IPS DF 4.7 (cell line): ENCODE data around the gene PAX5.
"Not testable (repeated sequence)": the region's sequence is repeated elsewhere in the genome, so short reads cannot be mapped to it uniquely, and the experiment has no call there.

ENCODE experiments used
- DNase-seq: peaks from one replicate; pipeline ENCODE4 v3.0.0-alpha.2; 2013; ENCODE audit warnings: low spot score; ENCODE audit errors: extremely low read depth

Gene PAX5

DNA sequence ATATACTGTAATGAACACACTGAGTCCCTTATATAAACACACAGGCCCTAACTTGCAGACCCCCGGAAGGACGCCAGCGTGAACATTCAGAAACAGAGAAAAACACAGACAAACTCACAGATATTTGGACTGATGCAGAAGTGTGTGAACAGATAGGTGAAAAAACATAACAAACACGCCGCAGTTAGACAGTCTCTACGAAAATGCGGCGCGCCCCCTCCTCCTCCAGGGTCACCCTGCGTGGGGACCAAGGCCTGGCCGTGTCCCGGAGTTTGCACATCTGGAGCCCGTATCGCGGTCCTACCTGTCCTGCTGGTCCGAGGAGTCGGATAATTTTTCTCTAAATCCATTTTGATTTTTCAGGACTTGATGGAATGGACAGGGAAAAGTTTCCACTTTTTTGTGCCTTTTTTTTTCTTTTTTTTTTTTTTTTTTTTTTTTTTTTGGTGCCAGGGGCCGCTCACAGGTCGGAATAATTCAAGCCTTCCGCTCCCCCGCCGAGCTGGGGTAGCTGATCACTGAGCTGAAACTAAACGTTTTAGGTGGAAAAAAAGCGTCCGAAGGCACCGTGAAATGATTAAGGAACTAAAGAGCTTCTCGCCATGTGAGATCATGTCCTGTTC is at the start of gene PAX5:
Gene PAX5, minus strand, starts transcription at position 587 of the 623 bp plus-strand sequence. Its CDS starts 237 bp downstream, at position 350.
- DNase-seq, result no peak

DNA sequence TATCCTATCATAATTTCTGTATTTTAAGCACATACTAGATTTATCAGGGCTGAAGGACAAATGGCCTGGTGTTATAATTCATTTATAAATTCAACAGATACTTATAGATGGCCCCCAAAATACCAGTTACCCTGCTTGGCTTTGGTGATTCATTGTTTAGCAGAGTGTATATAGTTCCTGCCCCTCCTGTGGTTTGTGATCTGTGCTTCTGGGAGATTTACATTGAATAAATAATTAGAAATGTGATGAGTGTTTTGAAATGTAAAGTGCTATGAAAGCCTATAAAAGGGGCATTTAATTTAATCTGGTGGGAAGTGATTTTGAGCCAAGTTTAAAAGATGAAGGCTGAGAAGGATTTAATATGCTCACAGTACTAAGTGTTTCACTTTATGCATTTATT is 49.6 kb upstream of the PAX5 start:
- no peak for DNase-seq

- no peak for DNase-seq
These were observed 48.2 kb upstream of the PAX5 start for GRCh38 chr9:37082214-37082765.

DNA sequence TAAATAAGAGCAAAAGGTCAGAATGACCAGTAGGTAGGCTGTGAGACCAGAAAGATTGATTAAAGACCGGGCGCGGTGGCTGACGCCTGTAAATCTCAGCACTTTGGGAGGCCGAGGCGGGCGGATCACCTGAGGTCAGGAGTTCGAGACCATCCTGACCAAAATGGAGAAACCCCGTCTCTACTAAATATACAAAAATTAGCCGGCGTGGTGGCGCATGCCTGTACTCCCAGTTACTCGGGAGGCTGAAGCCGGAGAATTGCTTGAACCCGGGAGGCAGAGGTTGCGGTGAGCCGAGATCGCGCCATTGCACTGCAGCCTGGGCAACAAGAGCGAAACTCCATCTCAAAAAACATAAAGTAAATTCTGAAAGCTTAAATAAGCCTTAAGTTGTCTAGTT is 47.4 kb upstream of the PAX5 start:
- DNase-seq, result not testable (repeated sequence)

GRCh38 chr9:37080165-37080628 is 46.1 kb upstream of the PAX5 start:
- not testable (repeated sequence) for DNase-seq

- peak; percentile 81 for DNase-seq
These were observed 45.5 kb upstream of the PAX5 start for GRCh38 chr9:37079370-37080164.

GRCh38 chr9:37074790-37075189 is 40.7 kb upstream of the PAX5 start:
- DNase-seq, result not testable (repeated sequence)

GRCh38 chr9:37066139-37066725 is 32.2 kb upstream of the PAX5 start:
- no peak for DNase-seq

GRCh38 chr9:37062336-37062735 is 28.3 kb upstream of the PAX5 start:
- no peak for DNase-seq

DNA sequence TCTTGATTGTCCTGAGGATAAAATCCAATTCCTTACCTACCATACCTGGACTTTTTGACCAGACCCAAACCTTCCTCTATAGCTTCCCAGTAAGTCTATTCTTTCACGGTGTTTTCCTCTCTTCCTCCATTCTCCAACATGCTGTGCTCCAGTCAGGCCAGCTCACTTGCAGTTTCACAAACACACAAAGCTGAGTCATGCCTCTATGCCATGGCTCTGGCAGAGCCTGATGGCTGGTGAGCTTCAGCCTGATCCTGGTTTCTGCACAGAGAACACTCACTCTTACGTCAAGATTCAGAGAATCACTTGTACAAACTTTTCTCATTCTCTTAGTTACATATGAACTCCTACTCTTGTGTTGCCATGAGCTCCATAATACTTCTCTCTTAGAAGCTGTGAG is 27.7 kb upstream of the PAX5 start:
- no peak for DNase-seq

DNA sequence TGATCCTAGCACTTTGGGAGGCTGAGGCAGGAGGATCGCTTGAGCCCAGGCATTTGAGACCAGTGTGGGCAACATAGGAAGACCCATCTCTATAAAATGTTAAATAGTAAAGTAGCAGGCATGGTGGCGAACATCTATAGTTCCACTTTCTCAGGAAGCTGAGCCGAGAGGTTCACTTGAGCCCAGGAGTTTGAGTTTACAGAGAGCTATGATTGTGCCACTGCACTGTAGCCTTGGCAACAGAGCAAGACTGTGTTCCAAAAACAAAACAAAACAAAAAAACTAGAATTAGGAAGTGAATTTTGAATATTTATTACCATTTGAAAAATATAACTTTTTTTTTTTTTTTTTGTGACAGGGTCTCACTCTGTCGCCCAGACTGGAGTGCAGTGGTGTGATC is 26.8 kb upstream of the PAX5 start:
- DNase-seq, result no peak

DNA sequence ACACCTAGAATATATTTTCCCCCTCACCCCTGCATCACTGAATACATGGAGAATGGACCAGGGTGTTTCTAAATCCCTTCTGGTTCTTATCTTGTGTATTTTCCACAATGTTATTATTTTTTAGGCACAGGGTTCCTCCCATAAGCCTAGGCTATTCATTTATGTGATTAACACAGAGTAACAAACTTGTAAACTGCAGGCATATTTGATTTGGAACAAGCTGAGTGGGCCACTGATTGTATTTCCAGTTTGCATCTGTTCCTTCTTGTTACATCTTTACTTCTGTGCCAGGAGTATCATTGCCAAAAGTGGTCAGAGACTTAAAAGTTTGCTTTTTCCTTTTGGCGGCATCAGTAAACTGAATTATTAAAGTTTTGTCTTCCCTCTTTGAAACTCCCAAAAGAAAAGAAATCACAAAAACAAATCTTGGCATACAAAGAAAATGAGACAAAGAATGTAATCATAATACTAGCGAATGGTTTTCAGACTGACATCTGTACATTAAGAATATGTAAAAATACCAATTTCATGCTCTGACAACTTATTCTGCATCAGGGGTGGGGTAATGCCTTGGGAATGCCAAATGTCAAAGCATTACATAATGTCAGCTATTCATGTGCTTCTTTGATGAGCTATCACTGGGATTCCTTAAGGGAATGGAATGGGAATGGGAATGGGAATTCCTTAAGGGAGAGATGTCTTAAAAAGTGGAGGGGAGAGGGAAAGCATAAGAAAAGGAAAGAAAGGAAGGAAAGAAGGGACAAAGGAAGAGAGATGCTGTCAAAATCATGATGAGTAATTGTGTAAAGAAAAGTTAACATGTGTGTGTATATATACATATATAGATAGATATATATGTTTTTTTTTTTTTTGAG is 22.2 kb upstream of the PAX5 start:
- no peak for DNase-seq

DNA sequence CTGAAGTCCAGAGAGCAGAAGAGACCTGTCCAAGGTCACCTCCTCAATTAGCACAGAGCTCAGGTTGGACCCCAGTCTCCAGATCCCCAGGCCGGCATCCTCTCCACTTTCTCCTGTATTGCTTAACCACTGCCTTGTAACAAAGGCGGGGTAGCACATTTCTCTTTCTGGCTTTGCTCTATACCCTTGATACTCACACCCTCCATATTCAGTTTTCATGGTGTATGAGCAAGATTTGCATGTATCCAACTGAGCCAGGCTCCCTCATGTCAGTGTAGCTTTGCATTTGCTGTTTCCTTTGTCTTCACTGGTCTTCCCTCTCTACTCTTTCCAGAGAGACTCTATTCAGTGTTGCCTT is 20.3 kb upstream of the PAX5 start:
- DNase-seq, result not testable (repeated sequence)

DNA sequence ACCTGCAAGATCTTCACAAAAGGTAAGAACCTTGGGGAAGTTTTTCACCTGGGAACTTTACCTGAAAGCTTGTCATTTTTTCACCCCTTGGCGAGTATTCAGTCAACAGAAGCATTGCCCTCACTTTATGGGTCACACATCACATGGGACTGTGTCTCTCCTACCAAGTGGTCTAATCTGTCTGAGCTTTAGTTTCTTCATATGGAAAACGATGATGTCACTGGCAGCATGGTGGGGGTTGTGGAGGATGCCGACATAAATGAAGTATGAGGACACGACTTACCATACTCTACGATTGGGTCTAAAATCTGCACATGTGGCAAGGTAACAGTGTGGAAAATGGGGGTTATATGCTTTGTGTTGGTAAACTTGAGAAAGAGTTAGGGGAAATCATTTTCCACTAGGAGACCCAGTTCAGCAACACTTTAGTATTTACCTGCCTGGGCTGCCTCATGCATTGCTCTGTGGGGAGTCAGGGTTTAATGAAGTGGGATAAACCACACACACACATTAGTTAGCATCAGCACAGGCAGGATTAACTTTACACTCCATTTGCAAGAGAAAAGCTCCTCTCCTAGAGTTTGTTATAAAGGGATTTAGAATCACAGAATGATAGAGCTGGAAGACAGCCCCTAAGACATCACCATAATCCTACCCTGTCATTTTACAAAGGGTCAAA is 19.8 kb upstream of the PAX5 start:
- DNase-seq, result no peak

- DNase-seq, result no peak
These were observed 12.6 kb upstream of the PAX5 start for GRCh38 chr9:37046683-37047082.

DNA sequence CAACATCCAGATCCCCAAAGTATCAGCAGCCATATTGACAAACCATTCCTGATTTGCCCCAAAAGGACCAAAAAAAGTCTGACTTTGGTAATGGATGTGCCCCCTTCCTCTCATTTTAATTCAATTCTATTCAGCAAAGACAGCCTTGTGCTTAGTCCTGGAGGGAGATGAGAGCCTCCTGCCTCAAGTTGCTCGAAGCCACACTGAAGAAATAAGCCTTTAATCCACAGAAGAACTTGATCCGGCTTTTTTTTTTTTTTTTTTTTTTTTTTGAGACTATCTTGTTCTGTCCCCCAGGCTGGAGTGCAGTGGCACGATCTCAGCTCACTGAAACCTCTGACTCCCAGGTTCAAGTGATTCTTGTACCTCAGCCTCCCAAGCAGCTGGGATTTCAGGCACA is 8.4 kb upstream of the PAX5 start:
- no peak for DNase-seq

GRCh38 chr9:37040508-37041127 is 6.5 kb upstream of the PAX5 start:
- DNase-seq, result no peak

GRCh38 chr9:37038943-37039464 is 4.9 kb upstream of the PAX5 start:
- DNase-seq, result no peak

GRCh38 chr9:37038302-37038942 is 4.4 kb upstream of the PAX5 start:
- DNase-seq, result no peak
